CD4-positive, alpha-beta T cell treated with Interleukin-12 subunit alpha and Interleukin-12 subunit beta, for 1 hour (primary cell): ENCODE data around the gene VSIR.
A peak's percentile ranks its signal among the peaks of the same experiment; 100 is the strongest.

Source experiments
- DNase-seq: peaks from one replicate; pipeline ENCODE4 v3.0.0-alpha.2; 2020

The VSIR gene

DNA sequence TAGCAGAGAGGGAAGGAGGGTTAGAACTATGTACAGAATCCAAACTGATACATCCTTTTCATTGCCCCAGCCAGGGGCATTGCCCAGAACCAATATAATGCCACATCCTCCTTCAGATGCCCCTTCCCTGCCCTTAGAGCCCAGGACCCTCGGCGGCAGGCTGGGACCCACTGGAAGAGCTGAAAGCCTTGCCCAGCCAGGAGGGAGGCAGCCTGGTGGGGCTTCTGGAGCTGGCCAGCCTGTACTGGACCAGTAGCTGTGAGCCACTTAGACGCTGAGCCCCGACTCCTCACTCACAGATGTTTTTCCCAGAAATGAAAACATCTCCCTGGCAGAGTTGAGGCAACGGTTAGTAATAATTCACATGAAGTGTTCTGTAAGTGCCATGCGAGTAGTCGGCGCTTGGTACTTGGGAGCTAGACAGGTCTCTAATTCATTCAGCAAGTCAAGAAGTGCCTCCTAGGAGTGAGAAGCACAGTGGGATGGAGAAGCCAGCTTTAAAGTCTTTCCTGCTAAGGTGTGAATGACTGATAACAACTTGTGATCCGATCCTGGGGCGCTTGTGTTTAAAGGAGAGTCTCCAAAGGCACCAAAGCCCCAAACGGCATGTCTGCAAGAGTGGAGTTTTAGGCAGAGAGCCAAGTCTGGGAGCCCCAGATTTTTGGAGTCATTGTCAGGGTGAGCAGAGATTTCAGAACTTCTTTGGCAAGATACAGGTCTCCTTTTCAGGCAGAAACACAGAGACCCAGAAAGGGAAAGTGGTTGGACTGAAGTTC lies 9.8 kb downstream of the VSIR start:
- DNase-seq = no peak

DNA sequence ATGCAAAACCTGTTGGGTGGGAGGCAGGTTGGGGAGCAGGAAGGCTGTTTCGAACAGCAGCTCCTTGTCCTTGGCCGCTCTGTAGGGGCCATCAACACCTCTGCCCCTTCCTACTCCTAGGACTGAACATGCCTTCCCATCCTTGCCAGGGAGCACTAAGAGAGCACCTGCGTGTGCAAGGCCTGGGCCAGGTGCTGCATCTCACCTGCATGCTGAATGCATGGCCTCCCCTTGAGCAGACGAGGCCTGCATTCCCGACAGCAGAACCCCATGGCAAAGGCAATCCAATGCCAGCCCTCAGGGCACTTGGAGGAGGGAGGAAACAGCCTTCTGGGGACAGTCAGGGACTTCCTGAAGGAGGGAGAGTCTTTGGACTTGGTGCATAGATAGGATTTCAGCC lies 11.0 kb downstream of the VSIR start:
- DNase-seq = no peak

DNA sequence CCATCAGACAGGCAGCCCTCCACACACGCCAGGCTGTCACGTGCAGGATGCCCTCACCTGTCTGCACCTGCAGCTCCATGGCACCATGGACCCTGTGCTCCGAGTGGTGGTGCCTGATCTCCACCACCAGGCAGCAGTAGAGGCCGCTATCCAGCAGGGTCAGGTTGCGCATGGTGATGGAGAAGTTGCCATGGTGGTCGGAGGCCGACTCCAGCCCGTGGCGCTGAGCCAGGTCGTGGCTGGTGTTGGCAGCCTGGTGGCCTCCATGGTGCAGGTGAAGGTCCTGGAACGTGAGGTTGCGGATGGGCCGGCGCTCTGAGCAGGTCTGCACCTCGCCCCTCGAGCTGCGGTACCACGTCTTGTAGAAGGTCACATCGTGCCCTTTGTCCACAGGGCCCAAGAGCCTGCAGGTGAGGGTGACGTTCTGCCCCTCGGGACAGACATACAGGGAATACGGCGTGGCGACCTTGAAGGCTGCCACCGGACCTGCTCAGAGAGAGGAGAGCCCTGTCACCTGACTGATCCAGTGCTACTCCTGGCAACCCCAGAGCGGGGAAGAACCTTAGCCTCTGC lies 11.7 kb downstream of the VSIR start:
- no peak for DNase-seq

DNA sequence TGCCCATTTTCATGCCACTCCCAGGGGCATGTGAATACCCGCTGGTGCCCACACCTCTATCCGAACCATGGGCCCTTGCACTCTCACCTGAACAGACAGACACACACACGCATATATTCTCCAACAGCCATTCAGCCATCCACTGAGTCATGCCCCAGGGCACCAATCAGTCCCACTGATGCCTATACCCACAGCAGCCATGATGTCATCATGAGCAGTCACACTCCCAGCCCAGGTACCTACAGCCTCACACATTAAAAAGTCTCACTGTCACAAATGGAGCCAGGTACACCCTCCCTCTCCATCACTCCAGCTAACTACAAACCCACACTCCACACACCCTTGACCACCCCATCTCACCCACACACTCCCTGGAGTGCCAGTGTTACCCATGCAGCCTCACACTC lies 12.2 kb downstream of the VSIR start:
- no peak for DNase-seq

DNA sequence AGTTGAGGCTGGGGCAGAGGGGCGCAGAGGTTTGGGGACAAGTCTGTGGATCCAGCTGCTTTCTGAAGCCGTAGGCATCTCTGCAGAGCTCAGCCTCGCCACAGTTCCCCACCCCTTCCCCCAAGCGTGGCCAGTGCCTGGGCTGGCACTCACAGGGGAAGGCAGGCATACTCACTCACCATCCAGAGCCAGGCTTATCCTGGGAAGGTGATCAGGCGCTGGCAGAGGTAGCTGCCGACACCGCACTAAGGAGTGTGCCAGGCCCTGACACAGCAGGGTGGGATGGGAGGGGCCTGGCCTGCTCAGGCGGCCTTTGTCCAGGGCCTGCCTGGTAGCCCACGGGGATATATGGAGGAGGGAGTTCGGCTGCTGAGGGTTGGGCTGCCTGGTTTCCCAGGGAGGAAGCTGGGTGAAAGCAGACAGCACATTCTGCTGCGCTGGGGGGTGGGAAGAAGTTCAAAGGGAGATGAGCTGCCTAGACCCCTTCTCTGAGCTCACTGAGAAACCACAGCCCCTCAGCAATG lies 15.9 kb downstream of the VSIR start:
- no peak for DNase-seq

DNA sequence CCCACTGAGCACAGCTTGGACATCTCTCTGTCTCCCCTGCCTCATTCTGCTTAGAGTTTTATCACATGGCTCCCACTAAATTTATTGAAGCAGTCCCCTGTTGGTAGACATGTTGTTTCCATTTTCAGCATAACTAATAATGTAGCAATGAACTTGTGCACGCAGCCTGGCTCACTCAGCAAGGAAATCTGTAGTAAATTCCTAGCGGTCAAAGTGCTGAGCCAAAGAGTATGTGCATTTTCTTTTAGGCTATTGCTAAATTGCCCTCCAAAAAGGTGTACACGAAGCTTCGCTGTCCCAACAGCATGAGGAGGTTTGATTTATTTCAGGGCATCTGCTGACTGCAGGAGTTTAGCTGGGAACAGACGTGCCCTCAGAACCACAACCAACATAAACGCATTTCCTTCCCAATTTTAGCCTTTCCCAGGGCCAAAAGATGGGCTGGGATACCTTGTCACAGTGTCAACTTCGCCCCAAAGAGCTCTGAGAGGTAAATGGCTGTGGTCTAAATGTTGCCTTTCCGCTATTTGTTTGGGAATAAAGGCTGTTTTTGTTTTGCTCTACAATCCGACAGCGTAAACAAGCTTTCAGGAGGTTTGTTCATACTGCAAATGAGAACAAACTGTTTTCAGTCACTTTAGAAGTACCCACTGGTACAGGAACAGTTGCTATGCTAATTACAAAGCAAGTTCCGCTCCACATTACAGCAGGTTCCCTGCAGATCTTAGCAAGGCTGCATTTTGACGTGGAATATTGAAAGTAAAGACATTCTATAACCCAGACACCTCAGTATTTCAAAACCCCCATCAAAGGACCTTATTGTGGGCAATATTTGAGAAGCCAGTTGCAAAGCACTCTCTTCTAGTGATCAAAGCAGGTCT lies 16.8 kb downstream of the VSIR start:
- peak; percentile 50 for DNase-seq

DNA sequence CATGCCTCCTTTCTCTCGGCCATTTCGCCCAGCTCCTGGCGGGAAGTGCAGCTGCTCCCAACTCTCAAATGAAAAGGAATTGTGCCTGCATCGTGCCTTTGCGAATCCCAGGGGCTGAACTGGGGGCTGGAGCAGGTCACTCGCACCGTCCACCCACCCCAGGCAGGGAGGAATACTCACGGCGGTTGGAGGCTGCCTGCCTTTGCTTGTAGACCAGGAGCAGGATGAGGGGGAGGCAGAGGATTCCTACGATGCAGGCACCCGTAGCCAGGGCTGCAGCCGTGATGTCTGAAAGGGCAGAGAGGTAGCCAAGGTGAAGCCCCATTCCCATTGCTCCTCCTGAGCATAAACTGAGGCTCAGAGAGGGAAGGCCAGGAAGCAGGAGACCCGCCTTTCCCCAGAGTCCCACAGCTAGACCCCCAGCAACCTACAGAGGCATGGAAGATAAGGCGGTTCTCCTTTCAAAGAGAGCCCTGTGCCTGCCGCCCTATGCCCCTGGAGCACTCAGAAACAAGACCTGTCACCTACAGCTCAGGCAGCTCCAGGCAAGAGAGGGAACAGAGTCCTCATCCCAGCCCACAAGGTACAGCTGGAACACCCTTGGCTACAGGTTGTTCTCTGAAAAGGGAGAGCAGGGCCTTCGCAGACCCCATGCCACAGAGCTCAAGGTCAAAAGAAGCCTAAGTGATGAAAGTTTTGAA lies 18.0 kb downstream of the VSIR start:
- no peak for DNase-seq

DNA sequence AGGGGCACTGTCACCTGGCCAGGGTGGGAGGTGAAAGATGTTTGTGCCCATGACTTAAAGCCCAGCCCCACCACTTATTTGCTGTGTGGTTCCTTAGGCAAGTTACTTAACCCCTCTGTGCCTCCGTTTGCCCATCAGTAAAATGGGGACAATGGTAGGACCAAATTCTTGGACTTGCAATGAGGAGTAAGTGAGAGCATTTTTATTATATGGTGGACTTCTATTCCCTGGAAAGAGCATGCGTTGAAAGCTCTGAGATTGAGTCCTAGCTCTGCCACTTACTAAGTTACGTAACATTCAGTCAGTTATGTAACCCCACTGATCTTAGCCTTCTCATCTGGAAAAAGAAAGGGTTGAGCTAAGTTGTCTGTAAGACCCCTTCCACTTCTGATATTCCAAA lies 18.8 kb downstream of the VSIR start:
- DNase-seq = no peak

DNA sequence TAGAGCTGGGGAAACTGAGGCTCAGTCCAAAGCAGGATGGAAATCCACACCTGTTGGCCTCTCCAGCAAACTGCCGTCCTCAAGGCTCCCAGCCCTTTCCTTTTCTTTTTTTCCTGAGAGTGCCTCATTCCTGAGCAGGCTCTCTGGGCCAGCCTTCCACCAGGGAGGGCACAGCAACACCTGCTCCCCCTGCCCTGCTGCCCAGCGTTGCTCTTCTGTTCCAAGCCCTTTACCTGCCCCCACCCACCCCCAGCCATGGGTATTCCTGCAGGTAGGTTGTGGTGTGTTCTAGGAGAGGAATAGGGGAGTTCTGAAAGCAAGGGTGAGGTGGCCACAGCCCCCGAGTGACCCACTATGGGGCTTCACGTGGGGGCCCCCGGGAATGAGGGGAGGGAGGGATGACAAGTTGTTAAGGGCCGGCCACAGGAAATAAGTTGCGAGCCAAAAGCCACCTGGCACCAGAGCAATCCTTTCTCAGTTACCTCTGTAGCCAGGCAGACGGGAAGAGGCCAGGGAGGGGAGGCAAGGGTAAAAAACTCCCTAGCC lies 19.3 kb downstream of the VSIR start:
- no peak for DNase-seq

DNA sequence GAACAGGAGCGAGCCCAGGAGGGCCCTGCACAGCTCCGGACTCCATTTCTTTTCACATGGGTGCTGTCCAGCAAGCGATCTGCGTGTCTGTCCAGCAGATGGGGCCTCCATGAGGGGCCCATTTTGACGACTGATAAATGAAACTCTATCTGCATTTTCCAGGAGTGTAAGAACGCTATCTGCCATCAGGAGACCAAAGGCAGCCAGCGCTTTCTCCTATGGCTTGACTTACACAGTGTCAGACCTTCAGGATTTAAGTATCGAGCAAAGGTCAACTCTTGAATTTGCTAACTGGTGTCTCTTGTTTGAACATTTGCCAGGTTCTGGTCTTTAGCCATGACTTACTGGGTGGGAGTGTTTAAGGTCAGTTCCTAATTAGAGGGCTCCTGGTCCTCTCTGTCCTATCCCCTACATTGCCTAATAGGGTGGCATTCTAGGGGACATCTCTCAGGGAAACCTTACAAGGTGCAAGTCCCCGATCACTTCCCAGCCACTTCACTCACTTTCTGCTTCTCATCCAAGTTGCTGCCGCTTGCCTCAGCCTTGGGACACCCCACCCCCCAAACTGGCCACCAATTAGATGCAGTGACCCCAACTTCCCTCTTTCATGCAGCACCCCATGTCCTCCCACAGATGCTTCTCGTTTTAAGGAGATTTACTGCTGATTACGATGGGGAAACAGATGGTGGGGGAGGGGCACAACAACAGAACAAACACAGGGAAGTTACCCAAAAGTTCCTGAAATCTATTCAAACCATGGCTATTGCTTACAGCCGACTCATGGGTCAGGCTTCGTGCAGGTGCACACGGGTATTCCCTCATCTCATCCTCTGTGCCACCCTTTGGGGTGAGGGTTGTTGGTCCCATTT lies 20.0 kb downstream of the VSIR start:
- DNase-seq = no peak

DNA sequence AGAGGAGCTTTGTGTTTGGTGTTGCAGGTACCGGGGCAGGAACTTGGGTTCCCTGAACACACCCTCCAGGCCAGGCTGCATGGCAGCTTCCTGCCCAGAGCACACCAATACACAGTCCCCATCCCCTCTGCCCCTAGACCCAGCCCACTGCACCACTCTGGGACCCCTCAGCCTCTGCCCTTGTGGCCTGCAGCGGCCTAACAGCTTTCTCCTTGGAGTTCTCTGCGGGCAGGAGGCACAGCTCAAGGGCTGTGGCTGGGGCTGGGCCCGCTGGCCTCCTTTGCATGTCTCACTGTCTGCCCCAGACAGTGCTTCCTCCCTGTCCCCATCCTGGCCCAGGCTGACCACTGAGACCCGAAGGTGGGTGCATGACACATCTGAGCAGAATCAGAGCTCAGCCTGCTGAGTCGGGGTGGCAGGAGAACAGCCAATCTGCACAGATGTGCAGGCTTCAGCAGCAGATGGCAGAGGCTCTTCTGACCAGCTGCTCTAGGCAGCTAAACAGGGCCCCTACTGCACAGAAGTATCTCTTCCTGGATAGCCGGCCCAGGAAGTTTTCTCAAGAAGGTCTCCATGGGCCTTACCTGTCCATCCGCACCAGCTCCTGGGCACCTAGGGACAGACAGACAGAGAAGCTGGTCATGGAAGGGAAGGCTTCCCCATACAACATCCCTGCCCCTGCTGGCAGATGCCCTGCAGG lies 20.8 kb downstream of the VSIR start:
- no peak for DNase-seq

DNA sequence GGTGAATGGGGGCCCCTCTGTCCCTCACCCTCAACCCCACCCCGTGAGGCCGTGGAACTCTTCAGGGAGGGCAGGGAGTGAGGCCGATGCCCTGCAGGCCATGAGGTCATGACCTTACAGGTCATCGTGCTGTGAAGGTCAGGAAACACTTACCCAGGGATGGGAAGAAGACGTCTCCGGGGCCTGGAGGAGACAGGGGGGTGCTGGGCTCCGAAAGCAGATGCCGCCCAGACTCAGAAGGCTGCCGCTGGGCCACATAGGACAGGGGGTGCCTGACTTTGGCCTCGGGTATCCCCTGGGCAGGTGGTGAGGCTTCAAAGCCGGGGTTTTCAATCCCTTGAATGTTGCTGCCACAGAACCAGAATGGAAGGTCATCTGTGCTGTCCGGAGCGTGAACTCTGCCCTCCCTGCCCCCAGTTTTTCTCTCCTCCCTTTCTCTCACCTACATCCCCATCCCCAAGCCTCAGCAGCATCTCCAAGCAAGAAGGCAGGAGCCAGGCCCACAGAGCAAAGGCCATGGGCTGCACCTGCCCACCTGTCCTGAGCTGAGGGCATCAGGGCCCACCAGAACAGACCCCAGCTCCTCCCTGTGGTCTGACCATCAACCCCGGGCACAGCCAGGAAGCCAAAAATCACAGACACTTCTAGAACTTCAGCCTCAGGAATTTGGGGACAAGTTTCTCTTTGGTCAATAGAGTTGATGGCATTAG lies 21.6 kb downstream of the VSIR start:
- DNase-seq = no peak

DNA sequence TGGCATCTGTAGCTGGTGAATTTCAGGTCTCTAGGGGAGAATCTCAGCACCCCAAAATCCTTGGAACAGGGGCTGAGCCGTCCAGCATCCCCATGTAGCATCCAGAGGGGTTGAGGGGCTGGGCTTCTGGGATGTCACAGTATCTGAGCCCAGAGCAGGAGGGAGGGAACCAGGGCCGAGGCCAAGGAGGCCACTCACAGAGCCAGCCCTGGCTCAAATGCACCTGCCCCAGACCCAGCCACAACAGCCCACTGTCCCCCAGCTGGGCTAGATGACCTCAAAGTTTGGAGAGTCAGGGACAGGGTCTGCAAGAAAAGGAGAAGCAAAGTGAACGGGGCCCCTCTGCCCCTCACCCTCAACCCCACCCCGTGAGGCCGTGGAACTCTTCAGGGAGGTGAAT lies 22.3 kb downstream of the VSIR start:
- DNase-seq = no peak

DNA sequence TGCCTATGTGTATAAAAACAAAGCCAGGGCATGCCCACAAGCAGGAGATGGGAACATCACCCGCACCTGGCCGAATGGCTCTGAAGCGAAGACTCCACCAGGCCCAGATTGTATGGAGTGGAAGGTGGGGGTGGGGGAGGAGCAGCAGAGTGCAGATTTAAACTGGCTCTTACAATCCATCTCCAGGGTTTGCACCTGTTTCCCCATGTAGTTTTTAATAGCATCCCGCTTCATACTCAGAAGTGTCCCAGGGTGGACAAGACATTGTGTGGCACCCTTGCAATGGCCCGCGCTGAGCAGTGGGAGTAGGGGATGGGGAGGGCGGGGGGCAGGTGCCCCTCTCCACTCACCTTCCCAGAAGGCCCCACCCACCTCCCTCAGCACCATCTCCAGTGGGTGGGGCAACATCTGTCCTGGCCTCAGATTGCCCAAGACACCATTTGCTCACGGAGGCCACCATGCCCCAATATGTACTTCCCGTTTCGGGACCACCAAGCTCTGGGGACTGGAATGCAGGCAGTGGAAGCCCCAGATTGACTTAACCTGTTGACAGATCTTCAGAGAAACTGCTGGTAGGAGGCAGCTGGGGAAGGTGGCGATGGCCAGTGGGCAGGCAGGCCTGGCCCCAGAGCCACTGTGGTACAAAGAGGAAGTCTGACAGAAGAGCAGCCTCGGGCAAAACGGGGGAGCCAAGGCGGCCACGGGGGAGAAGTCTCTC lies 23.0 kb downstream of the VSIR start:
- DNase-seq = no peak

DNA sequence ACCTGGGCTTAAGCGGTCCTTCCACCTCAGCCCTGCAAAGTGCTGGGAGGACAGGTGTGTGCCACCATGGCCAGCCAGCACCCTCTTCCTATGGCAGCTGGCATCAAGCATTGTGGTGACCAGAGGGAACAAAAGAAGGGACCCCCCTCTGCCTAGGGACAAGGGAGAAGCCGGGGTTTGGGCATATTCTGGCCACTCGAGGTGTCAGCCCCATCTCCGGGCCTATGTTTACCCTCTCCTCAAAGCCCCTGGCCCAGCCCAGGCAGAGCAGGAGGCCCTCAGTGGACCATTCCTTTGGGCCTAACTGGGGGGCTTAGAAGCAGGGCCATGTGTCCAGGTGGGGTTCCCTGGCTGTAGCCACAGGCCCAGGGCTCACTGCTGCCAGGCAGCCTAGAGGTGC lies 23.9 kb downstream of the VSIR start:
- DNase-seq = no peak

DNA sequence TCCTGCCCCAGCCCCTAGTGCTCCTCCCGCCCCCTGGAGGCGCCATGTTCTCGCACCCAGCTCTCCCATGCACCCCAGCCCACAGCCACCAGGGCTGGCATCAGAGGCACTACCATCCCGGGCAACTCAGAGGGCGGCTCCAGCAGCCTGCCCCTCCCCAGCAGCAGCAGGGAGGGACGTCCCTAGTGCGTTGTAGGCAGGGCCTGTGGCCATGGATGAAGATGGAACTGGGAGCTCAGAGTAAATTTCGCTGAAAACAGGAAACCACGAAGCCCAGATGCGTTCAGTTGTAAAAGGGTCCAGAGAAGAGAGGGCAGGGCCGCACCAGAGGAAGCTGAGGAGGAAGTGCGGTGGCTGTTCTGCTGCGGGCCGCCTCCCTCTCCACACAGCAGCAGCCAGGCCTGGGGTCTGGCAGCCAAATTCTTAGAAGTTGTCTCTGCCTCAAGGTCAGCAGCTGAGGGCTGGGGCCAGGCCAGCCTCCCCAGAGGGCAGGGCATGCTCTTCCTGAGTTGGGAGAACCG lies 24.6 kb downstream of the VSIR start:
- peak; percentile 85 for DNase-seq

DNA sequence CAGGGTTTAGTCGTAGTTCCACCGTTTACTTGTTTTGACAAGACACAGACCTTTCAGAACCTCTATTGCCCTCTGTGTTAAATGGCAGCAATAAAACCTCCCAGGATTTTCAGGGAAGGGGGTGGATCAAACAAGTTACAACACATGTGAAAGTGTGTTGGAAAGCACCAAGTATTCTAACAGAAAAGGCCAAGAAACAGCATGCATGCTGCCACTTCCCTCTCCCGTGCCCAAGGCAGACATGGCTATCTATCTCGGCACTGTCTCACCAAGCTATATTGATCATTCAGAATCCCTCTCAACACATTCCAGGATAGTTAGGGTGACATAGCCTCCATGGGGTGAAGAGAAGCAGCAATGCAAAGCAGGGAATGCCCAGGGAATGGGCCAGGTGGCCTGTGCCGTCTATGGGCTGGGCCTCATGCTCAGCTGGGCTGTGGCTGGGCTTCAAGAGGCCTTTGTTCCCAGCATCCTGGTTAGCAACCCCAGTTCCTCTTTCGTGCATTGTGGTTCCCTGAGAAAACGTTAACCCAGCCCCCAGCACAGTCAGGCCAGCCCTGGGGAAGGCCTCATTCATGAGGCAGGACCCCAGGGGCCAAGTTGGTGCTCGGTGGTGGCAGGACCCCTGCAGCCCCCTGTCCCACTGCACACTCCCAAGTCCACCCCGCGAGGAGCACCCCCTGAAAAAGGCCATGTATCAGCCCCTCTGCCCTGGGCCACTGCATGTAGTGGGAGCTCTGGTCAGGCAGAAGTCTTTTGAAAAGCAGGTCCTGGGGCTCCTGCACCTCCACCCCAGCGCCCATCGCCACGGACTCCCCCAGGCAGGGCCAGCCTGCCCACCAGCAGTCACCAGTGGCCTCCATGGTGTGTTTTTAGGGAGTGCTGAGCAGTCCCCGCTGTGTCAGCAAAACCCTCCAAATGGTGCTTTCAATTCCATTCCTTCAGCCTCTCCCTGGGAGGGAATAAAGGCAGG lies 25.5 kb downstream of the VSIR start:
- DNase-seq = no peak

DNA sequence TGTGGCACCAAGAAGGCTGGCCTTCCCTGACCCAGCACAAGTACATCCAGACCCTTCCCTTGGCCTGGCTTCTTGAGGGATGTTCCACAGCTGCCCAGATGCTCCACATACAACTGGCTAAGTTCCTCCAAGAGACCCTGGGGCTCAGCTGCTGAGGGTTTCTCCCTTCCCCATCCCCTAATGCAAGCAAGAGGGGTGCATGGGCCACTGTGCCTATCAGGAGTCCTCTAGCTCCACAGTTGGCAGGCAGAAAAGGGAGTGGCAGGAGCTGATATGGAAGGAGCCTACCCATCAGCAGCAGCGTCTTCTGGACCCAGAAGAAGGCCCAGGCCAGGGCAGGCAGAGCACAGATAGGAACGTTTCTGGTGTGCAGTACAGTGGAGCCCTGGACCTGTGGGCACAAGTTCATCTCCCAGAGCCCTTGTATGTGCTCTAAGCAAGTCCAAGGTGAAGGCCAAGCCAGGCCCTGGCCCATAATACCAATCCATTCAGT lies 26.2 kb downstream of the VSIR start:
- no peak for DNase-seq
